Ascending aorta (tissue), 2 donors: Measurements from ENCODE around the gene CEP76. TPM values are rescaled to one million over a fixed set of nuclear protein-coding genes. Genes with fewer than 3 reads are reported as not detected.
"Not testable (repeated sequence)": the region's sequence is repeated elsewhere in the genome, so short reads cannot be mapped to it uniquely, and the experiment has no call there.

ENCODE experiments used
- DNase-seq, 2 donors: peaks; one replicate each; pipeline ENCODE4 v3.0.0-alpha.2; 2019; ENCODE audit warnings: low spot score in 2 of 2
- H3K27ac ChIP-seq, 2 donors: fragments of 200-600 bp; sonication (generic); one replicate each; pipeline ENCODE4 v1.5.1; 2016 to 2017; ENCODE audit warnings: mild to moderate bottlenecking in 1 of 2
- H3K27me3 ChIP-seq: fragments of 200-600 bp; sonication (generic); one replicate; pipeline ENCODE4 v1.5.1; 2017
- H3K36me3 ChIP-seq, 2 donors: fragments of 200-600 bp; sonication (generic); one replicate each; pipeline ENCODE4 v1.5.1; 2016
- H3K4me1 ChIP-seq, 2 donors: fragments of 200-600 bp; sonication (generic); one replicate each; pipeline ENCODE4 v1.5.1; 2016 to 2017; ENCODE audit warnings: mild to moderate bottlenecking in 1 of 2
- H3K4me3 ChIP-seq, 2 donors: fragments of 200-600 bp; sonication (generic); one replicate each; pipeline ENCODE4 v1.5.1; 2016 to 2017; ENCODE audit warnings: mild to moderate bottlenecking in 1 of 2
- H3K9me3 ChIP-seq, 2 donors: fragments of 200-600 bp; sonication (generic); one replicate each; pipeline ENCODE4 v1.5.1; 2016
- CTCF ChIP-seq, 3 experiments: fragments of 200-600 bp in 2 of 3; fragments of 450-650 bp in 1 of 3; sonication (generic) in 2 of 3; IDR thresholded peaks; one replicate each; pipeline ENCODE4 v1.5.1; 2016 to 2019; ENCODE audit warnings: antibody characterized with exemption in 3 of 3, mild to moderate bottlenecking in 1 of 3, moderate library complexity in 1 of 3
- intact Hi-C: fragments of 100-400 bp; cut with DNase I; formaldehyde crosslinking; loops from one replicate; pipeline ENCODE4 v1.15.1; 2023
- total RNA-seq: library from RNA; depleted of rRNA; stranded (reverse); fragments of >200 nt; gene quantifications from one replicate; pipeline ENCODE4 v1.1.0, GENCODE V29; 2016

CEP76 gene
- total RNA-seq, 1 donor from 2014 or later, result 10.3 TPM

DNA sequence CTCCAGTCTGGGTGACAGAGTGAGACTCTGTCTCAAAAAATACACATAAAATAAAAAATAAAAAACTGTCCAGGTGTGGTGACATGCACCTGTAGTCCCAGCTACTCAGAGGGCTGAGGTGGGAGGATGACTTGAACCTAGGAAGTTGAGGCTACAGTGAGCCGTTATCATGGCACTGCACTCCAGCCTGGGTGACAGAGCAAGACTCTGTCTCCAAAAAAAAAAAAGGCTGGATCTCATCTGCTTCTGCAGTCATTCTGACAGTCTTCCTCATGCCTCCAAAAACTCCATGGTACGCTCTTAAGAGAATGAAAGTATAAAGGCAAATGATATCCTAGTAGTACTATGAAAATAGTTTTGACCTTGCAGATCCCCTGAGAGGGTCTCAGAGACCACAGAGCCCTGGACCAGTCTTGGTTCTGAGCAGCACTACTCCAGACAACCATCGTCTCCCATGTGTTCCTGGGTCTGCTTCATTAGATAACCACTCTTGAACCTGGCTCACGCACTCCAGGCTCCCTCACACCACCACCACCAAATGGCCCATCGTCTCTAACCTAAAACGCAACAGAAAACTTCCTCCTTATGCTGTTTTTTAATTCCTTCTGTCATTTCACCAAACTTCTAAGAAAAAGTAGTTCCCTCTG is 70.6 kb downstream of the CEP76 start:
- Histone ChIP-seq H3K27me3 (no peaks in the 10 kb centered on the region), H3K9me3 (no peaks in the 10 kb centered on the region), H3K4me3 (no peak overlapping the region), H3K27ac (no peak overlapping the region), H3K36me3 (no peaks in the 10 kb centered on the region), H3K4me1 (no peaks in the 10 kb centered on the region)
- no peak for DNase-seq
- intact Hi-C loops, result no loop called here
- no peak for TF ChIP-seq CTCF (IDR thresholded peaks at IDR 0.05)

- Histone ChIP-seq H3K4me3 (no peak overlapping the region), H3K9me3 (no peaks in the 10 kb centered on the region), H3K36me3 (no peaks in the 10 kb centered on the region), H3K27me3 (no peaks in the 10 kb centered on the region), H3K4me1 (no peaks in the 10 kb centered on the region), H3K27ac (no peak overlapping the region)
- intact Hi-C loops, result no loop called here
- no peak for DNase-seq
- TF ChIP-seq CTCF (IDR thresholded peaks at IDR 0.05), result no peak
These were observed 72.4 kb downstream of the CEP76 start for GRCh38 chr18:12630136-12630535.

DNA sequence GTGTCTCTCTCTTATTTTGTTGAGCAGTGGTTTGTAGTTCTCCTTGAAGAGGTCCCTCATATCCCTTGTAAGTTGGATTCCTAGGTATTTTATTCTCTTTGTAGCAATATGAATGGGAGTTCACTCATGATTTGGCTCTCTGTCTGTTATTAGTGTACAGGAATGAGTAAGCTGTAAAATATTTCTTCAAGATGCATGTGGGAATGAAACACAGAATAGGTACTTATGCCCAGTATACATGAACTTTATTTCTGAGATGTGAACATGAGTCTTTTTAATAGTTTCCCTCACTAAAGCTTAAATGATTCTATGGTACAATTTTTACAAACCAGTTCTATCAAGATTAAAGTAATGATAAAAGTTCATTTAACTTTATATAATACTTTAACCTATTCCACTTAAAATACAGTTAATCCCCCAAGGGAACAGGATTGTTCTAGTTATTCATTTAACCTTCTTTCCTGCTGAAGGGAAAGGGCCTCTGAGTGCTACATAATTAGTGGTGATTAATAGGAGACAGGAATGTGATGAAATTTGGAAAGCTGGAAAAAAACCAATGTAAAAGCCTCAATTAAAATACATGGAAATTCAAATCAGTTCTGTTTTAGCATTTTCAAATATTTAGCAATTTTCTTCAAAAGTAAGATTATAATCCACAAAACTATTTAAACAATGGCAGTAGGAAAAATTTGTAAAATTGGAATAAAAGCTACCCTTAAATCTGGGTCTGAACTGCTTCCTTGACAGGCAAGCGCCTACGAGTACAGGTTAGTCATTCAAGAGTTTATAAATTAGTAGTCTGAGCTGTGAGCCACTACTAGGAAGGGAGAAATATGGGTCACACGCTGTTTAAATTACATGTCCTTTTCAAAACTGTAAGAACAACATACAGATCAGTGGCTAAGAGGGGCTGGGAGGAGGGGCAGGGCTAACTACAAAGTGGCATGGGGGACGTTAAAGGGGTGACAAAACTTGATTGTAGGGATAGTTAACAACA is 73.5 kb downstream of the CEP76 start:
- no peaks in the 10 kb centered on the region for H3K27me3 ChIP-seq
- no peak for TF ChIP-seq CTCF (IDR thresholded peaks at IDR 0.05)
- no peak overlapping the region for H3K4me3 ChIP-seq
- no peak overlapping the region for H3K27ac ChIP-seq
- no peaks in the 10 kb centered on the region for H3K36me3 ChIP-seq
- intact Hi-C loops, result no loop called here
- H3K4me1 ChIP-seq, result no peaks in the 10 kb centered on the region
- H3K9me3 ChIP-seq, result no peaks in the 10 kb centered on the region
- DNase-seq, result no peak

- DNase-seq, H3K36me3 ChIP-seq, H3K27ac ChIP-seq, H3K9me3 ChIP-seq, intact Hi-C loops, H3K4me3 ChIP-seq, H3K4me1 ChIP-seq, H3K27me3 ChIP-seq: not testable (repeated sequence)
These were observed 75.3 kb downstream of the CEP76 start for GRCh38 chr18:12627199-12627598.

GRCh38 chr18:12625241-12625640 is 77.3 kb downstream of the CEP76 start:
- DNase-seq, result no peak
- no peak for TF ChIP-seq CTCF (IDR thresholded peaks at IDR 0.05)
- Histone ChIP-seq H3K27ac (no peak overlapping the region), H3K36me3 (no peaks in the 10 kb centered on the region), H3K4me3 (no peak overlapping the region), H3K9me3 (no peaks in the 10 kb centered on the region), H3K4me1 (no peaks in the 10 kb centered on the region), H3K27me3 (no peaks in the 10 kb centered on the region)
- intact Hi-C loops, result no loop called here

Other genes starting within 250 kb of the CEP76 start
- 16.9 TPM for gene SPIRE1, start 44.6 kb downstream of the CEP76 start, total RNA-seq
- gene PSMG2, start 319 bp upstream of the CEP76 start, total RNA-seq, result 52.2 TPM
- 81.8 TPM for gene PTPN2, start 181.5 kb upstream of the CEP76 start, total RNA-seq
- 16.3 TPM for gene SEH1L, start 245.3 kb upstream of the CEP76 start, total RNA-seq